Uterus (tissue), 4 donors: ENCODE data around the gene CAMSAP3. TPM values are rescaled to one million over a fixed set of nuclear protein-coding genes. Genes with fewer than 3 reads are reported as not detected.

ENCODE experiments used
- DNase-seq, 2 donors: peaks; one replicate each; pipeline ENCODE4 v3.0.0-alpha.2; 2019 to 2020
- H3K27ac ChIP-seq, 2 donors: fragments of 200-600 bp; sonication (generic); 1 replicate in 1 of 2; 2 replicates in 1 of 2; pipeline ENCODE4 v1.5.1; 2016 to 2018
- H3K27me3 ChIP-seq, 2 donors: fragments of 200-600 bp; sonication (generic); one replicate each; pipeline ENCODE4 v1.5.1; 2018 to 2019; ENCODE audit warnings: control low read depth in 1 of 2
- H3K36me3 ChIP-seq, 2 donors: fragments of 200-600 bp; sonication (generic); one replicate each; pipeline ENCODE4 v1.5.1; 2019; ENCODE audit warnings: control low read depth in 1 of 2
- H3K4me1 ChIP-seq, 2 donors: fragments of 200-600 bp; sonication (generic); one replicate each; pipeline ENCODE4 v1.5.1; 2018 to 2019; ENCODE audit warnings: control low read depth in 1 of 2
- H3K4me3 ChIP-seq, 2 donors: fragments of 200-600 bp; sonication (generic); 1 replicate in 1 of 2; 2 replicates in 1 of 2; pipeline ENCODE4 v1.5.1; 2018 to 2019; ENCODE audit warnings: mild to moderate bottlenecking in 1 of 2
- H3K9me3 ChIP-seq, 2 donors: fragments of 200-600 bp; sonication (generic); one replicate each; pipeline ENCODE4 v1.5.1; 2019; ENCODE audit warnings: control low read depth in 1 of 2
- CTCF ChIP-seq, 4 experiments: fragments of 200-600 bp in 2 of 4; fragments of 450-650 bp in 2 of 4; sonication (generic) in 2 of 4; IDR thresholded peaks; one replicate each; pipeline ENCODE4 v1.5.1; 2016 to 2019; ENCODE audit warnings: antibody characterized with exemption in 4 of 4, mild to moderate bottlenecking in 2 of 4, moderate library complexity in 1 of 4
- POLR2A ChIP-seq, 2 donors: fragments of 450-650 bp; IDR thresholded peaks; one replicate each; pipeline ENCODE4 v1.6.1; 2016; ENCODE audit warnings: antibody characterized with exemption in 2 of 2, mild to moderate bottlenecking in 1 of 2, moderate library complexity in 1 of 2
- intact Hi-C: fragments of 100-400 bp; cut with DNase I; formaldehyde crosslinking; loops from one replicate; pipeline ENCODE4 v1.15.1; 2023; ENCODE audit warnings: low total_unique reads
- microRNA-seq: library from miRNA; unstranded; fragments of <30 nt; microRNA quantifications from one replicate; pipeline ENCODE4, GENCODE V29; 2016; ENCODE audit warnings: borderline microRNAs expressed, borderline replicate concordance
- small RNA-seq: library from RNA; depleted of rRNA; stranded (forward); fragments of <200 nt; gene quantifications from one replicate; pipeline ENCODE3, GENCODE V24; 2016
- total RNA-seq, 4 donors: library from RNA; depleted of rRNA in 3 of 4; stranded (reverse); fragments of >200 nt in 3 of 4; gene quantifications; one replicate each; pipeline versions ENCODE4 v1.1.0 to v1.2.4, GENCODE V29; 2014 to 2023
- donor health status: DM: yes; HTN: yes; CAD: no.

The CAMSAP3 gene
- total RNA-seq, 4 donors from 2014 or later, result 0.26 to 3.5 (median 0.47) TPM

- no peak overlapping the region for H3K4me3 ChIP-seq
- H3K27ac ChIP-seq, result no peak overlapping the region
- H3K9me3 ChIP-seq, result no peaks in the 10 kb centered on the region
- H3K27me3 ChIP-seq, result no peaks in the 10 kb centered on the region
- intact Hi-C loops, result no loop called here
- no peak for DNase-seq
- no peaks in the 10 kb centered on the region for H3K36me3 ChIP-seq
- TF ChIP-seq CTCF (IDR thresholded peaks at IDR 0.05) (no peak), POLR2A (IDR thresholded peaks at IDR 0.05) (no peak)
- H3K4me1 ChIP-seq, result no peaks in the 10 kb centered on the region
Measured at GRCh38 chr19:7665076-7665475, 69.4 kb downstream of the CAMSAP3 start.

Small RNAs within 50 kb of the gene (microRNA-seq; reads per million reads assigned to microRNA genes)
- gene MIR6792, result not detected

Small RNAs within 50 kb of the gene (small RNA-seq; reads per million reads assigned to genes)
- not detected for gene MIR6792

Other genes with a start within 250 kb of the CAMSAP3 start
- 10 to 100 TPM in 2 of 4 donors, 1 to 10 TPM in 2; 2.6 to 36.4 (median 18.5) TPM for gene ARHGEF18, start 246.9 kb upstream of the CAMSAP3 start, total RNA-seq
- 1 to 10 TPM in 2 of 4 donors, not detected in 2; 2.1 to 3.0 TPM for gene PEX11G, start 106.8 kb upstream of the CAMSAP3 start, total RNA-seq
- gene ZNF358, start 79.8 kb upstream of the CAMSAP3 start, total RNA-seq, result 10 to 100 TPM; 19.1 to 69.1 (median 33.8) TPM
- 10 to 100 TPM in 1 of 4 donors, 1 to 10 TPM in 3; 5.6 to 24.7 (median 8.0) TPM for gene MCOLN1, start 73.2 kb upstream of the CAMSAP3 start, total RNA-seq
- 100 to 1,000 TPM in 1 of 4 donors, 10 to 100 TPM in 3; 26.4 to 113 (median 40.4) TPM for gene PNPLA6, start 60.1 kb upstream of the CAMSAP3 start, total RNA-seq
- gene XAB2, start 33.7 kb downstream of the CAMSAP3 start, total RNA-seq, result 10 to 100 TPM in 3 of 4 donors, 1 to 10 TPM in 1; 10.0 to 41.7 (median 32.2) TPM
- 10 to 100 TPM in 1 of 4 donors, 1 to 10 TPM in 2, not detected in 1; 5.9 to 59.9 (median 6.5) TPM for gene PET100, start 33.9 kb downstream of the CAMSAP3 start, total RNA-seq
- not detected for gene PCP2, start 37.9 kb downstream of the CAMSAP3 start, total RNA-seq
- 10 to 100 TPM in 1 of 4 donors, 1 to 10 TPM in 2, not detected in 1; 2.4 to 10.3 (median 8.2) TPM for gene STXBP2, start 41.2 kb downstream of the CAMSAP3 start, total RNA-seq
- not detected for gene RETN, start 73.2 kb downstream of the CAMSAP3 start, total RNA-seq
- under 1 TPM in 1 of 4 donors, not detected in 3; 0.67 TPM for gene MCEMP1, start 81.2 kb downstream of the CAMSAP3 start, total RNA-seq
- gene TRAPPC5, start 85.0 kb downstream of the CAMSAP3 start, total RNA-seq, result 100 to 1,000 TPM in 1 of 4 donors, 10 to 100 TPM in 3; 12.4 to 156 (median 41.0) TPM
- gene FCER2, start 106.3 kb downstream of the CAMSAP3 start, total RNA-seq, result under 1 TPM in 1 of 4 donors, not detected in 3; 0.28 TPM
- not detected for gene CLEC4G, start 136.2 kb downstream of the CAMSAP3 start, total RNA-seq
- gene CD209, start 151.7 kb downstream of the CAMSAP3 start, total RNA-seq, result 10 to 100 TPM in 1 of 4 donors, 1 to 10 TPM in 2, not detected in 1; 2.6 to 14.4 (median 8.8) TPM
- gene CLEC4M, start 167.4 kb downstream of the CAMSAP3 start, total RNA-seq, result under 1 TPM in 1 of 4 donors, not detected in 3; 0.62 TPM
- gene EVI5L, start 234.4 kb downstream of the CAMSAP3 start, total RNA-seq, result 10 to 100 TPM in 3 of 4 donors, 1 to 10 TPM in 1; 9.1 to 14.9 (median 12.4) TPM